ENCODE data around the gene IRS2. TPM values are rescaled to one million over a fixed set of nuclear protein-coding genes. Genes with fewer than 3 reads are reported as not detected.

Gene IRS2
- total and polyA plus RNA-seq, 2 donors (not counting 3 experiments of a cell fraction or from before 2014, with no cell fraction given) = 1.6 to 4.4 TPM

GRCh38 chr13:109782823-109783431 is 3.5 kb downstream of the IRS2 start:
- Histone ChIP-seq H3K9me3 (replicated peaks; ENCODE audit: control insufficient read depth, insufficient read depth, low read length) (no peaks in the 10 kb centered on the region), H3K9me1 (replicated peaks; ENCODE audit: control insufficient read depth, extremely low read depth, insufficient read depth, low read length) (no peaks in the 10 kb centered on the region), H3K27me3 (ENCODE audit: control insufficient read depth in 2 of 2, insufficient read depth in 2 of 2, low read length in 2 of 2) (peaks cover 6 to 9% of the 10 kb centered on the region in 2 experiments), H3K4me1 (ENCODE audit: control insufficient read depth, extremely low read depth, insufficient read depth, low read length) (peaks cover 8% of the 10 kb centered on the region), H3K9ac (replicated peaks; ENCODE audit: extremely low read depth, insufficient read depth, low read length) (no peak overlapping the region), H3K36me3 (ENCODE audit: control insufficient read depth in 2 of 2, extremely low read depth in 1 of 2, insufficient read depth in 2 of 2, low read length in 2 of 2) (peaks cover 0 to 4% of the 10 kb centered on the region in 2 experiments), H3K79me2 (ENCODE audit: control insufficient read depth, insufficient read depth, low read length) (peaks cover 2% of the 10 kb centered on the region), H3K27ac (ENCODE audit: insufficient read depth, low read depth, low read length) (no peak overlapping the region), H3K4me2 (ENCODE audit: insufficient read depth, low read length) (no peak overlapping the region), H3K4me3 (replicated peaks in 1 of 3; ENCODE audit: insufficient read depth in 1 of 3, low read depth in 1 of 3, low read length in 3 of 3) (no peak overlapping the region), H2AFZ (ENCODE audit: low read depth, low read length) (no peak overlapping the region), H4K20me1 (replicated peaks; ENCODE audit: control insufficient read depth, extremely low read depth, insufficient read depth, low read length) (no peaks in the 10 kb centered on the region)
- intact Hi-C loops (cut with micrococcal nuclease) (loop anchor here (5.0 to 10.0 kb wide), 3 partner anchors 116 to 581 kb away; no protein-coding TSS in a partner anchor), dilution Hi-C loops (cut with MboI; ENCODE audit: extremely low pct_ligation_motif_present, low sequenced_read_pairs) (no loop called here)
- ChIA-PET CTCF (interaction anchor here (1.1 kb wide), 1 partner anchor 637 kb away, joined by 6 read pairs; no protein-coding TSS in a partner anchor), POLR2A (no interaction called here)
- DNase-seq (ENCODE audit: low read depth, low spot score) (no peak), FAIRE-seq (no peak)
- no peak for TF ChIP-seq GATA2 (IDR thresholded peaks at IDR 0.05; ENCODE audit: insufficient read depth, insufficient read length, low read depth, low read length)
- TF ChIP-seq MAX (IDR thresholded peaks at IDR 0.05; ENCODE audit: insufficient read depth, insufficient read length) = no peak
- TF ChIP-seq JUN (IDR thresholded peaks at IDR 0.05; ENCODE audit: borderline replicate concordance, insufficient read depth, insufficient read length, low read depth) = no peak
- TF ChIP-seq POLR2AphosphoS5 (IDR thresholded peaks at IDR 0.05; ENCODE audit: insufficient read depth, low read depth, low read length) = no peak
- TF ChIP-seq MYC (IDR thresholded peaks at IDR 0.05; ENCODE audit: low read depth, low read length) = no peak
- no peak for TF ChIP-seq FOS (IDR thresholded peaks at IDR 0.05; ENCODE audit: borderline replicate concordance, insufficient read depth, low read length)
- no peak for TF ChIP-seq EZH2 (IDR thresholded peaks at IDR 0.05; ENCODE audit: borderline replicate concordance, low read depth, low read length, severe bottlenecking)
- no peak for TF ChIP-seq POLR2A (IDR thresholded peaks at IDR 0.05; ENCODE audit: low read depth, low read length)
- BruUV-seq (replicated peaks) = no TSS peak
